GM18519 (cell line): ENCODE data around the gene SCARB2.

Experiments
- ATAC-seq: cut with Tn5 transposase; IDR thresholded peaks from one replicate; pipeline ENCODE4 v1.9.1; 2021; ENCODE audit warnings: mild to moderate bottlenecking, moderate library complexity; ENCODE audit not compliant: unreplicated experiment, low FRiP score

Gene SCARB2

GRCh38 chr4:76200771-76201231, 12.8 kb downstream of the SCARB2 start:
- ATAC-seq: no peak

DNA sequence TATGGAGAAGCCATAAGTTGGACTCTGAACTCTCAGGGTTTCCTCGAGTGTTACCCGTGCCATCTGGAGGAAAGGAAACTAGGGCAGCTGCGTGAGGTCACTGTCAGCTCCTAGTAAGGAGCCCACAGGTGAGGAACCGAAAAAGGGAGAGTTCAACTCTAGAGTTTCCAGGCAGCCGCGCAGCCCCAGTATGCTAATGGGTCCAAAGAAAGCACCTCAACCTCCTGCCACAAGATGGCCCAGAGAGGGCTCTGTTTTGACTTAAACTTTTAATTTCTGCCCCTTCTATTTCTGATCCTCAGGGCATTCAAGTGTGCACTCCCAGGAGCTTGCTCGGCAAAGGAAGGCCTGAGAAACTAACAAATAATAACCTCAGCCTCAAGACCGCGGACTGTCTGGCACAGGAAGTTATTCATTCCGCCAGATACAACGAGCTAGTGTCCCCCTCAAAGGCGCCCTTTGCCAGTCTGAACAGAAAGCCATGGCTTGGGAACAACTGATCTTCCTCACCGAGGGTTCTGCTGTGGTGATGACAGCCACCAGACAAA, 13.9 kb downstream of the SCARB2 start:
- peak; percentile 88 for ATAC-seq

DNA sequence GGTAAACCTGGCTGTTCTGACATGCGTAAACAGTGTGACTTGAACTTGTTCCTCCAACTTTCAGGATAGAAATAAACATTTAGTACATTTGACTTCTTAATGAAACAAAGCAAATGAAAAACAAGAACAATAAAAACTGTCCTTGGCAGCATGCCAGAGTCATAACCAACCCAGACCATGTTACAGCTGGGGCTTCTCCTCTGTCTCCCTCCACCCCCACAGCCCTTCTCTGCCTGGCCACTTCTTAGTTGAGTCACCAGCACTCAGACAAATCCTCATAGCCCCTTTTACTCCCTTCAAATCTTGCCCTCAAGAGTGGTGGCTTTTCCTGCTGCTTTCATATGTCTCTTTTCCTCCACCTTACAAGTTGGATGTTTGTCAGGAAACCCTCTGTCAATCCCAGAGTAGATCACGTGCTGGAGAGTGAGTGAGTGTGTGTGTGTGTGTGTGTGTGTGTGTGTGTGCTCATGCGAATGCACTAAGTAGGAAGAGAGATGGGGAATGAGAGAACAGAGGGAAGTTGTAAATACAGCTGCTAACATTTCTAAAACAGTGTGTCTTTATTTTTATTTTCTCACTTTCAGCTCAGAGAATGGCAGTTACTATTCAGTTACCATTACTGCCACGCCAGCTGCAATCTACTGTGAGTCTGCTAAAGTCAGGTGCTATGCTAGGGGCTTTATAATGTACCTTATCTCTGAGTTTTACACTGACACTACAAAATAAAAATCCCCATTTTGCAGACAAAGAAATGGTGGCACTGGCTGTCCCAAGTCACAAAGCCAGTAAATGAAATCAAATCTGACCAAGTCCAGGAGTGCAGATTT, 15.0 kb downstream of the SCARB2 start:
- no peak for ATAC-seq

DNA sequence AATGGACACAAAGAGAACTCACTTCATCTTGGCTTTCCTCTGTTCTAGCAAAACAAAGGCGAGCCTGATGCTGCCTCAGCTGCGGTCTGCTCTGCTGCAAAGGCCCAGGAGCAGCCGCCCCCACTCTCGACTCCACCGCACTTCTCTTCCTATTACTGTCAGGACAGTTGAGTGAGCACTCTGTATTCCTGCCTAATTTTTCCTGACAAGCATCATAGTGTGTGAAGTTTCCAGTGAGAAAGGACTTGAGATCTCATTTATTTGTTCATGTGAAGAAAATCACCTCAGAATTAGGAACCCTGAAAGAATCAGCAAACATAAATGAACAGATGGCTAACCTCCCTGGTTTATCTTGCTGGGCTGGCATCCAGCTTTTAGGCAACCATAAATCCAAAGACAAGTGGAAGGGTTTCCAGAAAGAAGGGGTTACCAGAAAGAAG, 15.6 kb downstream of the SCARB2 start:
- ATAC-seq: no peak

DNA sequence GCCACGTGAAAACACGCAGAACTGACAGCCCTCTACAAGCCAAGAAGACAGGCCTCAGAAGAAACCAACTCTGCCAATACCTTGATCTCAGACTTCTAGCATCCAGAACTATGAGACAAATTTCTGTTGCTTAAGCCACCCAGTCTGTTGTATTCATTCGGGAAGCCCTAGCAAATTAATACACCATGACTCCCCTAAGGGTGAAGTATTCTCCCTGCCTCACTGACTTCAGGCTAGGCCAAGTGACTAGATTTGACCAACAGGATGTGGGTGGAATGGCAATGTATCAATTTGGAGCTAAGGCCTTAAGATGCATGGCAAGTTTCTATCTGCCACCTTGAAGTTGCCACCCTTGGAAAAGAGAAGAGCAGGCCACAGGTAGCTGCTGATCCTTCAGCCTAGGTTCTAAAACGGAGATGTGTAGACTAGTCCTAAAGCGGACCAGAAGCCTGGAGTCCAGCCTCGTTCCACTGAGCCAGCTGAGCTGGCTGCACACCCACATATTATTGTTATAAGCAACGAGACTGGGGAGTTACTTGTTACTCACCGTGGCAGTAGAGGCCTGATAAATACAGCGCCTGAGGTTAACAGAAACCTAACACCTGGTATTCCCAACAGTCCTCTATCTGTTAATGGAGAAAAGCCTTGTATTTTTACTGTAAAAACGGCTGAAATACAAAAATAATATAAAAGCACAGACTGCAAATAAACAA, 16.4 kb downstream of the SCARB2 start:
- ATAC-seq: no peak

GRCh38 chr4:76196376-76196775, 17.2 kb downstream of the SCARB2 start:
- ATAC-seq: no peak

DNA sequence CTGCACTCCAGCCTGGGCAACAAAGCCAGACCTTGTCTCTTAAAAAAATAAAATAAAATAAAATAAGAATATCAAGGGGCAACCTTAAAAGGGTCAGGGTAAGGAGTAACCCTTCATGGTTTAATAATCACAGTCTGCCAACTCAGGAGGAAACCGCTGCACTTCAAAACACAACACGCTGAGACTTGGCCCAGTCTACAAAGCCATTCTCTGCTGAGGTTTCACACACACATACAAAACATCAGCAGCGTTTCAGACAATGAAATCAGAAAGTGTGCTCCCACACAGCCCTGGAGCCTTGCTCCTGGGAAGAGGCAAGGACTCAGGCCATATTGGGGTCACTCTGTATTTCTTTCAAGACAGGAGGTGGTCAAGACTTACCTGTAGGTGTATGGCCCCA, 18.3 kb downstream of the SCARB2 start:
- no peak for ATAC-seq

GRCh38 chr4:76194325-76194724, 19.3 kb downstream of the SCARB2 start:
- ATAC-seq: no peak

- no peak for ATAC-seq
Measured at GRCh38 chr4:76192236-76192635, 21.4 kb downstream of the SCARB2 start.

DNA sequence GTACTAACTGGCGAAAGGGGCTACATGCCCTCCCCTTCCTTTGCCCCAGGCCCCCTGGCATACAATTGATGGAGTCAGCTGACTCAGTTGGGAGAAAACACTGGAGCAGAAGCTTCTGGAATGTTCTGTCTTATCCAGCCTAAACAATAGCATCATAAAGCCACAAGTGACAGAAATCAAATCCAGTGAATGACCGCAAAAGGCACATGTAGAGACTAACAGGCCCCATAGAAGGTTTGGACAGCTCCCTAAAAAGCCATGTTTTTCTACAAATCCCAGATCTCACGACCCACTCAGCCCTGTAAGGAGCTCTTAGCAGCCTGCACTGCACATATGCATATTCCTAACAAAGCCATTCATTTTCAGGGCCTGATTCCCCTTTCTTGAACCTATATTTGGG, 25.1 kb downstream of the SCARB2 start:
- no peak for ATAC-seq

- no peak for ATAC-seq
Measured at GRCh38 chr4:76188149-76188548, 25.5 kb downstream of the SCARB2 start.

DNA sequence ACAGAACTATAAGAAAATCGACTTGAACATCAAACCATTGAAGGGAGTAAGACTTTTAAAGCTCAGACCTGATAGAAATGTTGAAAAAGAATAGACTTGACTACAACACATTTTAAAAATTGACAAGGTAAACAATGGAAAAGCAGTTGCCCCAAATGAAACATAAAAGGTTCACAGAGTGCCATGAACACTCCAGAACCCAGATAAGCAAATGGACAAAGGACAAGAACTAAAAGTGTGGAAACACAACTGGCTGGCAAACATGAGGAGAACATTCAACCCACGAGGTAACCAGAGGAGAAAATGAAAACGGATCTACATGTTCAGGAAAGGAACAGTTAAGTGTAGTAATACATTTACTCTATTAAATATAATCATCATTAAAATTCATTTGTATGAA, 26.5 kb downstream of the SCARB2 start:
- ATAC-seq: no peak

DNA sequence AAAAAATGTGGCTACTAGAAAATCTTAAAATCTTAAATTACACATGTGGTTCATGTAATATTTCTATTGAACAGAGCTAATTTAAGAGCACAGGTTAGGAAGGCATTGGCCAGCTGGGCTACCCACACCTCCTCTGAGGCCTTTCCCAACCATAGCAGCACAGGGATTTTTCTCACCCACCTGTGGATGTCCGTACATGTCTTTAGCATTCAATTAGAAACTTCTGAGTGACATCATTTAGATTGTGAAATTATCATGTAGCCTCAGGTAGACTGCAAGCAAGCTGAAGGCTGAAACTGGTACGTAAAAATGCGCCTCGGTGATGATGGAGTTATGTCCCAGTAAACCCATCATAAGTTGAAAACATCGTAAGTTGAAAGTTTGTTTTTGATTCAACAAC, 31.2 kb downstream of the SCARB2 start:
- no peak for ATAC-seq

GRCh38 chr4:76179398-76180318, 34.0 kb downstream of the SCARB2 start:
- ATAC-seq: peak; percentile 68

DNA sequence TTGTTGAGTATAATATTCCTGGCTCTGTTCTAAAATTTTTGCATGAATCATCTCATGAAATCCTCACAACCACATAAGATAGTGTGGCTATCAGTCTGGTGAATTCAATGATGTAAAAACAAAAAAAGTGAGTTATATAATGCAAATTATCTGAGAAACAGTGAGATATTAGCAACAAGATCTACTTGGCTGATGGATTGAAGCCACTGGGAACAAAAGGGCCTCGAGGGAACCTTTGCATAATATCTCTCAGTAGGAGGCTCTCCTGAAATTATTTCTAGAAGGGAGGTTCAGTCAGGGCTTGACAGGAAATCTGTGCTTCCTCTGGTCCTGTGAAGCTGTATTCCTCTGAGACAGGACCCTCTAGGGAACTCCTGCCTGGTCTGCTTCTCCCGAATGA, 35.3 kb downstream of the SCARB2 start:
- ATAC-seq: no peak

GRCh38 chr4:76177709-76178108, 35.9 kb downstream of the SCARB2 start:
- no peak for ATAC-seq

GRCh38 chr4:76175336-76175735, 38.3 kb downstream of the SCARB2 start:
- ATAC-seq: no peak

- no peak for ATAC-seq
Measured at GRCh38 chr4:76174216-76174615, 39.4 kb downstream of the SCARB2 start.

GRCh38 chr4:76168688-76169087, 44.9 kb downstream of the SCARB2 start:
- no peak for ATAC-seq

DNA sequence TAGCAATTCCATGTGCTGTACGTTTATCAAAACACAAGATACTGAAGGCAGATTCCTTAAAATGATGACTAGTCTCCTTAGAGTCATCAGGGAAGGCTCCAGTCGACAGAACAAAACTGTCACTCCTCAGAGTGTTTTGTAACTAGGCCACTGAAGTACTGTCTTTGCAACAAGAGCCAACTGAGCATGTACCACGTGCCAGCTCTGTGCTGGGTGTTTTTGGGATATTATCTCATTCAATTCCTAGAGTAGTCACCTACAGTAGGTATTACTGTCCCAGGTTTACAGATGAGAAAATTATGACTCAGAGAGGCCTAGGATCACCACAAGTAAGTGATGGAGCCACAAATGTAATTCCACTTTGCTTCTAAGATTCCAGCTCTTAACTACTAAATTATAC, 47.1 kb downstream of the SCARB2 start:
- ATAC-seq: no peak
